ENCODE results near the gene ADAMTS4.

GRCh38 chr1:161225178-161225533, 26.3 kb upstream of the ADAMTS4 start:
- no peak for TF ChIP-seq POLR2A (IDR thresholded peaks at IDR 0.05)
- no peak for TF ChIP-seq CTCF (IDR thresholded peaks at IDR 0.05)
- TF ChIP-seq POLR2AphosphoS5 (IDR thresholded peaks at IDR 0.05): no peak
- no peak for TF ChIP-seq EP300 (IDR thresholded peaks at IDR 0.05)

Data from sigmoid colon (tissue), 4 donors.